Right lobe of liver (tissue), 6 donors: ENCODE results near the gene CYB5R2. TPM values are rescaled to one million over a fixed set of nuclear protein-coding genes. Genes with fewer than 3 reads are reported as not detected.

Source experiments
- ATAC-seq, 4 donors: fragments of 200-7000 bp; cut with Tn5 transposase; one replicate each; pipeline ENCODE4 v1.9.1; 2020; ENCODE audit warnings: mild to moderate bottlenecking in 4 of 4, moderate library complexity in 4 of 4
- DNase-seq, 3 donors: peaks; one replicate each; pipeline ENCODE4 v3.0.0-alpha.2; 2020
- H3K27ac ChIP-seq, 3 donors: fragments of 200-600 bp; one replicate each; pipeline ENCODE4 v1.8.0; 2022
- H3K27me3 ChIP-seq, 2 donors: fragments of 200-600 bp; one replicate each; pipeline ENCODE4 v1.8.0; 2022
- H3K36me3 ChIP-seq, 4 donors: fragments of 200-600 bp; sonication (generic) in 1 of 4; one replicate each; pipeline versions ENCODE4 v1.5.1 to v1.8.0; 2017 to 2022; ENCODE audit warnings: control low read depth in 1 of 4
- H3K4me1 ChIP-seq, 4 donors: fragments of 200-600 bp; sonication (generic) in 1 of 4; one replicate each; pipeline versions ENCODE4 v1.5.1 to v1.8.0; 2017 to 2022; ENCODE audit warnings: control low read depth in 1 of 4
- H3K4me3 ChIP-seq, 3 donors: fragments of 200-600 bp; one replicate each; pipeline ENCODE4 v1.8.0; 2022
- H3K9me3 ChIP-seq, 4 donors: fragments of 200-600 bp; sonication (generic) in 1 of 4; one replicate each; pipeline versions ENCODE4 v1.5.1 to v1.8.0; 2017 to 2022; ENCODE audit warnings: control low read depth in 1 of 4
- POLR2A ChIP-seq: fragments of 450-650 bp; IDR thresholded peaks from one replicate; pipeline ENCODE4 v1.6.1; 2017; ENCODE audit warnings: antibody characterized with exemption, mild to moderate bottlenecking
- WGBS: methylation state at CpG from one replicate; pipeline ENCODE4 v1.1.6; 2018; ENCODE audit warnings: low coverage, low lambda C conversion rate; ENCODE audit not compliant: insufficient coverage; ENCODE audit errors: missing lambda C conversion rate; 5-methylcytosine and 5-hydroxymethylcytosine counted together
- intact Hi-C, 2 donors: fragments of 100-400 bp; cut with DNase I; formaldehyde crosslinking; loops; one replicate each; pipeline versions ENCODE4 v1.11.2 to v1.14.1; 2022
- total RNA-seq, 6 experiments: library from RNA; depleted of rRNA in 2 of 6; stranded (reverse); fragments of >200 nt in 2 of 6; fragmentation: NEBNext Ultra II Directional in 3 of 6; extraction: Animal tissue kit (Norgen Biotek cat#: 25700) in 3 of 6; gene quantifications; one replicate each; pipeline versions ENCODE4 v1.1.0 to v1.2.4, GENCODE V29; 2016 to 2023
- TF ChIP-seq, protein P1 (sequence below), 4 donors: fragments of 200-600 bp in 3 of 4; fragments of 450-650 bp in 1 of 4; IDR thresholded peaks; one replicate each; pipeline versions ENCODE4 v1.5.1 to v1.8.0; 2016 to 2022; ENCODE audit warnings: antibody characterized with exemption in 4 of 4, mild to moderate bottlenecking in 2 of 4
- donor health status: DM: no; HTN: yes; CAD: no.
- donor health status: DM: no; HTN: no; CAD: no.
- donor health status: DM: no; HTN: no; CAD: no.
- donor health status: DM: no; HTN: yes; CAD: no.
- donor health status: DM: no; HTN: yes; CAD: no.

Gene CYB5R2
- total RNA-seq, 6 experiments from 2014 or later: 0.71 to 3.5 (median 1.4) TPM

DNA sequence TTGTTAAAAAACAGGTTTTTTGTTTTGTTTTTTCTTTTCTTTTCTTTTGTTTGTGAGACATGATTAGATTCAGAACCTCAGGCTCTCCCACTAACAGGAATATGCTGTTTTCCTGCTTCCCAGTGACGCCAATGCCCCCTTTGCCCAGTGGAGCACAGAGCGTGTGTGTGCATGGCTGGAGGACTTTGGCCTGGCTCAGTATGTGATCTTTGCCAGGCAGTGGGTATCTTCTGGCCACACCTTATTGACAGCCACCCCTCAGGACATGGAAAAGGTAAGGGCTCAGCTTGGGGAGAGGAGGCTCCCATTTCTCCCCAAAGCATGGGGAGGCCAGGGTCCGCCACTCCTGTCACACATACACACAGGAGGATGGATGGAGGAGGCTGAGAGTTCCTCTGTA lies 25.0 kb downstream of the CYB5R2 start:
- DNase-seq (peak; percentile 78 to 87 (median 86)), ATAC-seq (peak; percentile 96 to 99 (median 98))
- no peak overlapping the region for H3K4me3 ChIP-seq
- H3K27ac ChIP-seq: peak overlapping the region; percentile 73 to 81 (median 77)
- TF ChIP-seq, protein P1, sequence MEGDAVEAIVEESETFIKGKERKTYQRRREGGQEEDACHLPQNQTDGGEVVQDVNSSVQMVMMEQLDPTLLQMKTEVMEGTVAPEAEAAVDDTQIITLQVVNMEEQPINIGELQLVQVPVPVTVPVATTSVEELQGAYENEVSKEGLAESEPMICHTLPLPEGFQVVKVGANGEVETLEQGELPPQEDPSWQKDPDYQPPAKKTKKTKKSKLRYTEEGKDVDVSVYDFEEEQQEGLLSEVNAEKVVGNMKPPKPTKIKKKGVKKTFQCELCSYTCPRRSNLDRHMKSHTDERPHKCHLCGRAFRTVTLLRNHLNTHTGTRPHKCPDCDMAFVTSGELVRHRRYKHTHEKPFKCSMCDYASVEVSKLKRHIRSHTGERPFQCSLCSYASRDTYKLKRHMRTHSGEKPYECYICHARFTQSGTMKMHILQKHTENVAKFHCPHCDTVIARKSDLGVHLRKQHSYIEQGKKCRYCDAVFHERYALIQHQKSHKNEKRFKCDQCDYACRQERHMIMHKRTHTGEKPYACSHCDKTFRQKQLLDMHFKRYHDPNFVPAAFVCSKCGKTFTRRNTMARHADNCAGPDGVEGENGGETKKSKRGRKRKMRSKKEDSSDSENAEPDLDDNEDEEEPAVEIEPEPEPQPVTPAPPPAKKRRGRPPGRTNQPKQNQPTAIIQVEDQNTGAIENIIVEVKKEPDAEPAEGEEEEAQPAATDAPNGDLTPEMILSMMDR (IDR thresholded peaks at IDR 0.05): no peak
- TF ChIP-seq POLR2A: no peak
- H3K9me3 ChIP-seq: no peaks in the 10 kb centered on the region
- H3K36me3 ChIP-seq: peaks cover 0 to 54% (median 29%) of the 10 kb centered on the region in 4 donors
- WGBS: 39% methylated on average over 3 of the region's 3 CpGs
- H3K27me3 ChIP-seq: no peaks in the 10 kb centered on the region
- peaks cover 0 to 18% (median 9%) of the 10 kb centered on the region in 4 donors for H3K4me1 ChIP-seq
- intact Hi-C loops: no loop called here

DNA sequence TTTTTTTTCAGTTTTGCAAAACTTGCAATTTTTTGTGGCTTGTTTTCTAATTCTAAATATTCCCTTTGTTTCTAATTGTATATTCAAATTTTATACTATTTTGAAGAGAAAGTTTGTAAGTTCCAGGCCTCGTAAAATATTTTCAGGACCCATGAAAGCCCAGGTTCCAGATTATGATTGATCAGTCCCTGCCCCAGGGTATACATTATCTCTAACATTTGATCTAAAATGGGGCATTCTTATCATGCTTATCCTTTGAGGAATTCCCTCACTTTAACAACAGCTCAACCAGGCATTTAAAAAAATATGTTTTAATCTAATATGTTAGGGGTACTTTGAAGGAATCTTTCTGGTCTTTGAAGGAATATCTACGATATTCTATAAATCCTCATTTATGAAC lies 26.4 kb downstream of the CYB5R2 start:
- H3K4me1 ChIP-seq: peaks cover 0 to 18% (median 9%) of the 10 kb centered on the region in 4 donors
- intact Hi-C loops: no loop called here
- TF ChIP-seq, protein P1 (IDR thresholded peaks at IDR 0.05): no peak
- TF ChIP-seq POLR2A: no peak
- H3K27me3 ChIP-seq: no peaks in the 10 kb centered on the region
- DNase-seq (no peak), ATAC-seq (no peak)
- peaks cover 0 to 54% (median 26%) of the 10 kb centered on the region in 4 donors for H3K36me3 ChIP-seq
- 94% methylated on average over 2 of the region's 2 CpGs for WGBS
- H3K4me3 ChIP-seq: no peak overlapping the region
- H3K27ac ChIP-seq: peak overlapping the region; percentile 73 to 81 (median 77)
- H3K9me3 ChIP-seq: no peaks in the 10 kb centered on the region

DNA sequence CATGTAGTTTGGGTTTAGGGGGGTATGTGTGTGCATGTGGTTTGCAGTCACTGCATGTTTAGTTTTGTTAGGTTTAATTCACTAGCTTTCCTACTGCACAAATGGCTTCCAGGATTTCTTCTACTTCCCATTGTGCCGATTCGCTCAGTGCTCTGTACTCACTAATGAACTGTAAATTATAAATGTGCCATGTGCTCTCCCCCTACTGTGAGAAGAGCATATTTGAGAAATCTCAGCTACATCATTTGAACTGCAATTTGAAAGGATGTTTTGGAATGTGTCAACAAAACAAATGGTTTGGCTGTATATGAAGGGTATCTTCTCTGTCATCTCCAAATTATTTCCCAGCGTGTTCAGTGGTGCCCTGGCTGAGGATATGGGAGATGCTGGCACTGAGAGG lies 28.1 kb downstream of the CYB5R2 start:
- WGBS: 94% methylated on average over 3 of the region's 3 CpGs
- DNase-seq (no peak), ATAC-seq (no peak)
- H3K36me3 ChIP-seq: peaks cover 0 to 52% (median 24%) of the 10 kb centered on the region in 4 donors
- peaks cover 0 to 18% (median 9%) of the 10 kb centered on the region in 4 donors for H3K4me1 ChIP-seq
- H3K9me3 ChIP-seq: no peaks in the 10 kb centered on the region
- TF ChIP-seq, protein P1 (IDR thresholded peaks at IDR 0.05): no peak
- no peak for TF ChIP-seq POLR2A
- no peak overlapping the region for H3K4me3 ChIP-seq
- H3K27me3 ChIP-seq: no peaks in the 10 kb centered on the region
- intact Hi-C loops: no loop called here
- H3K27ac ChIP-seq: no peak overlapping the region

DNA sequence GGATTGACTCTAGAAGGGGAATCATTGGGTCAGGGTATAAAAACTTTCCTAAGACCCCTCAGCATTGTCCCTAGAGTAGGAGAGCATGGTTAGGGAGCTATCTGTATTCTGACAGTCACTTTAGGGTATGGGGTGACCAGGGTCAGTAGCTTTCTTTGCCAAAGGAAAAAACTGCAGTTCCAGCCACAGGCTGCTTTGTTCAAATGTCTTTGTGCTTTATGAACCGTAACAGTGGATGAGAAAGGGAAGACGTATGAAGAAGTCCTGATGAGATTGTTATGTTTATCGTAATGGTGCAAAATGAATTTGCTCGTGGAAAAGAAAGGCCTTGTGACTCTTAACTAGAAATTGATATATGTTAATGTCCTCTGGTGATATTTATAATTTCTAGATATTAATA lies 30.0 kb downstream of the CYB5R2 start:
- DNase-seq (no peak), ATAC-seq (no peak)
- no peak overlapping the region for H3K4me3 ChIP-seq
- 84% methylated on average over 4 of the region's 4 CpGs for WGBS
- no peak for TF ChIP-seq POLR2A
- TF ChIP-seq, protein P1 (IDR thresholded peaks at IDR 0.05): no peak
- intact Hi-C loops: no loop called here
- peaks cover 0 to 46% (median 13%) of the 10 kb centered on the region in 4 donors for H3K36me3 ChIP-seq
- H3K27me3 ChIP-seq: no peaks in the 10 kb centered on the region
- no peaks in the 10 kb centered on the region for H3K9me3 ChIP-seq
- no peak overlapping the region for H3K27ac ChIP-seq
- peaks cover 0 to 17% (median 7%) of the 10 kb centered on the region in 4 donors for H3K4me1 ChIP-seq
